Measurements from ENCODE around the gene UHRF1.

GRCh38 chr19:4969292-4969771 is 60.0 kb downstream of the UHRF1 start:
- TF ChIP-seq CTCF (IDR thresholded peaks at IDR 0.05; ENCODE audit: low read depth, low read length, poor library complexity, severe bottlenecking) (no peak), EZH2phosphoT487 (IDR thresholded peaks at IDR 0.05; ENCODE audit: borderline replicate concordance, low read length) (no peak)
